ENCODE measurements around the gene PDE4D.

DNA sequence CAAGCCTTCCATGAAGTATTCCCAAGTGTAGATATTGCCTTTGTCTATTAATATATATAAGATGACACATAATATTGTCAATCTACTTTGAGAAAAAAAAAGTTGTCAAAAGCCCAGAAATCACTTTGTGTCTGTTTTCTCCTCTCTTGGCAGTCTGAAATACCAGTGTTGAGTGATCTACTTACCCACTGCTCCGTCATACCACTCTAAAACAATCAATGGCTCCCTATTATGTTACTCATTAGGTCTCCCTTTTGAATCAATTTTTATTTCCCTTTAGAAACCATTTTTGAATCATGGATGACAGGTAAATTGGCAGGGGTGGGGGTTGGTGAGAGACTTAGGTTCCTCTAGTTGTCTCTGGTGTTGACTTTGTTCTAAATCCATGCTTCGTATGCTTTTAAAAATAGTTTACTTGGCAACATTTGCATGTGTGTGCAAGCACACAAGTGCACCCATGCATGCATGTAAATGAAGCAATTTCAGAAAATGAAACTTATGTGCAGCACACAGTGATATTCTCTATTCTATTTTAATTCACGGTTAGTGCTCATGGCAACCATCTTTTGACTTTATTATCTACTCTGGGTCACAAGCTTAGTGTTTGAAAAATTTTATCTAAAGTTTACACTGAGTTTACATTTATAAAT, 931.8 kb downstream of the PDE4D start:
- TF ChIP-seq CTCF (IDR thresholded peaks at IDR 0.05) (no peak), ZFX (IDR thresholded peaks at IDR 0.05; ENCODE audit: borderline replicate concordance) (no peak)

All from 22Rv1 (cell line).